H54 (cell line): Measurements from ENCODE around the gene RNF113A.
"Not testable (repeated sequence)": the region's sequence is repeated elsewhere in the genome, so short reads cannot be mapped to it uniquely, and the experiment has no call there.

Experiments
- DNase-seq: peaks from one replicate; pipeline ENCODE4 v3.0.0; 2011; ENCODE audit warnings: low spot score, mixed read lengths; ENCODE audit not compliant: insufficient read length
- FAIRE-seq: peaks from 3 replicates; lab custom pipeline; 2011; peaks lifted over from hg19 to GRCh38; lab: Jason Lieb, UNC
- POLR2A ChIP-seq: IDR thresholded peaks from 2 replicates; pipeline ENCODE4 v1.6.1; 2011; ENCODE audit warnings: low read depth, mild to moderate bottlenecking, low read length

The RNF113A gene

DNA sequence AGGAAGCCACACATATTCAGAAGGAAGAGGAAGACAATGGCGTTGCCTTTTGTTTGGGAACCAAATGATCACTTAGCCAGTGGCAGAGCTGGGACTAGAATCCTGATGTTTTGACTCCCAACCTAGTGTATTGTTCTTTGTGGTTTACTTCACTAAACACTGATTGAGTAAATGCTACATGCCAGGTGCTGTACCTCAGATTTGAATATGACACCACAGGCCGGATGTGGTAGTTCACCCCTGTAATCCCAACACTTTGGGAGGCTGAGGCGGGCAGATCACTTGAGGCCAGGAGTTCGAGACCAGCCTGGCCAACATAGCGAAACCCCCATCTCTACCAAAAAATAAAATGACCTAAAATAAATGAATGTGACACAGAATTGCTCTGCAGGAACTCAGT lies 8.5 kb upstream of the RNF113A start:
- DNase-seq (no peak), FAIRE-seq (no peak)
- no peak for TF ChIP-seq POLR2A

DNA sequence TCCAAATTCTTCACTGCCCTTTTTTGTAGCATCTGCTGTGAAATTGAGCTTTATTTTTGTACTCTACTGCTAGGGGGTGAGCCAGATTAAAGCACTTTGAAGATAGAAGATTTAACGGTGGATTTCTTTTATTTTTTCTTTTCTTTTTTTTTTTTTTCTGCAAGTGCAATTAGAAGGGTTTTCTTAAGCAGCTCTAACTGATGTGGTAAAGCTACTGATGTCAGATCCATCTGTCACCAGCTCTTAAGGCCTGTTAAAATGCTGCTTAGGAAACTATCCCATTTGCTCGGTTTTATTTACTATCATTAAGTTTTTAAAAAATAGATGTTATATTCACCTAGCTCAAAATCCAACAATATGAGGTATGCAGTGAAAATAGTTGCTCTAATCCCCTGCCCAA lies 7.2 kb upstream of the RNF113A start:
- FAIRE-seq: no peak
- no peak for TF ChIP-seq POLR2A
- DNase-seq: no peak

DNA sequence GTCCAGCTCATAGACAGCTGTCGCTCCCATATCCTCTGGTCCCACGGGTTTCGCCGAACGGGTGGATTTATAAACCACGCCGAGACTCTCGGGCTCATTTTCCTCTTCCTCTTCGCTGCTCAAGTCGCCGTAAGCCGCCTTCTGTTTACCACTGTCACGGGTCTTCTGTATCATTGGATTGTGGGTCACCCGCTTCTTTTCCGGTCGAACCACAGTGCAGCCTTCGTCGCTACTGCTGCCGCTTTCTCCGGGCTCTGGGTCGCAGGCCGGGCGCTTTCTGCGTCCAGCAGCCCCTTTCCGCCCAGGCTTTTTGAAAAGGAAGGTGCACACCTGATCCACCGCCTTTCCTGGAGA lies 311 bp downstream of the RNF113A start:
- FAIRE-seq: no peak
- no peak for DNase-seq
- TF ChIP-seq POLR2A: no peak

DNA sequence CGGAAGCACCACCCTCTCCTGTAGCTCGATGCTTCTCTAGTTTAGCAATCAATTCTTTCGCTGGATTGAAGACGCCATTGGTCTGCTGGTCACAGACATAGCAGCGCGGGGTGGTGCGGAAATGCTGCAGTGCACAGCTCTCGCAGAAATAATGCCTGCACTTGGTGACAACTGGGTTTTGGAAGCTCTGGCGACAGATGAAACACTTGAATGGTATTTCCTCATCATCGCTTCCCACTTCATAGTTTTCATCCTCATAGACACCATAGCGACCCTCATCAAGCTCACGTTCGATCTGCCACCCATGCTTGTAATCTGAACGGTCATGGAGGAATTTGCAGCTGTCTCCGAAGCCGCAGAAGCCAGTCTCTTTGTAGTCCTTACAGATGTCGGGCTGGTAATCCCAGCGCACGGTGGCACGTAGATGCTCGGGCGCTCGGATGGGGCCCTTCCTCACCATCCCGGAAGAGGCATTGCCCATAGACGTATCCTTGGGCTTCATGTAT lies 854 bp downstream of the RNF113A start:
- TF ChIP-seq POLR2A: no peak
- no peak for DNase-seq
- FAIRE-seq: no peak

DNA sequence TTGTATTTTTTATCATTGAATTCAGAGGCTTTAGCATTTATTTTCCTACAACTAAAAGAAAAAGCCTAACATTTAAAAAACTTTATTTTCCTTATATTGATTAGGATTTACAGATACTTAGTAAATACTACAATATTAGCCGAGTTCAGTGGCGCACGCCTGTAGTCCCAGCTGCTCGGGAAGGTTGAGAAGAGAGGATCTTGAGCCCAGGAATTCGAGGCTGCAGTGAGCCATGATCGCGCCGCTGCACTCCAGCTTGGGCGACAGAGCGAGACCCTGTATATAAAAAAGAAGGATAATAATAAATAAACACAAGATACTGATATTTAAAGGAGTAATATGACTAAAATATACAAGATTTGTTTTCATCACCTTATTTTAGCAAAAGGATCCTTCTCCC lies 18.1 kb downstream of the RNF113A start:
- TF ChIP-seq POLR2A: no peak
- no peak for FAIRE-seq
- DNase-seq: no peak

DNA sequence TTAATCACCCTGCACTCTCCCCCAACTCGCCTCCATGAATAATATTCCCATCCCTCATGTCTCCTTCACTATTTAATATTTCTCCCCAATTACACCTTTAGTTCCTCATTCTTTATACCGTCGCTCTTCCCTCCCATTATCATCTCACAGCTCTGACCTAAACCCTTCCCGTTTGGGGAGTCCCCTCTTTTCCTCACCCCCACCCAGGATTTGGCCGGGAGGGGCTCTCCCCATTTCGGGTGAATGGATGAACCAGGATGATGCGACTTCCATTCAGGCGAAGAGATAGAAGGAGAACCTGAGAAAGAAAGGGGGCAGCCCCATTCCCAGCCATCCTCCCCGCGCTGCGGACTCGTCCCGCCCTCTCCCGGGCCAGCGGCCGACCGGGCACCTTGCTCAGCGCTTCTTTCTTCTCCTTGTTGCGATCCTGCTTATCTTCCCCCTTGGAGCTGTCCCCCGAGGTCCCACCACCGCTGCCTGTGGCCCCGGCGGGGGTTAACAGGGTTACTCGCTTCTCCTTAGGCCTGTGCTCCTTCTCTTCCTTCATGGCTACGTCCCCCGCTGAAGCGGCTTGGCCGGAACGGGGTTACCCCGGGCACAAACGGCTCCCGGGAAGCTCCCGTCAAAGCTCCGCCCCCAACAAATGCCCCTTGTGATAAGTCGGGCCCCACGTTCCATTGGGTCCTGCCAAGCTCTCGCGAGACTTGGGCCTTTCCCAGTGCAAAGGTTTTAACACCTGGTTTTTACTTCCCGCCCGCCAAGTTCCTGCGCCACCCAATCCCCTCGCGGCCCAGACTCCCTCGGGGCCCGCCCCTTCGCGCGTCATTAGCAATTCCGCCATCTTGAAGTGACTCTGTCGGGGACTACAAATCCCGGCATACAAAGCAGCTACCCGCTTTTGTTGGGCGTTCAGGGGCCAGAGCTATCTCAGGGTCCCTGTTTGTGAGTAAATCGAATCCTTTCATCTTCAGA lies 18.9 kb downstream of the RNF113A start, which contains the start of gene UPF3B:
UPF3B (minus strand) TSS at position 582 of the 972 bp plus-strand sequence; CDS start at position 547, 35 bp downstream.
- DNase-seq (peak; percentile 83), FAIRE-seq (peak; percentile 95)
- peak; percentile 52; the same call in 1 of the 2 replicates for TF ChIP-seq POLR2A

DNA sequence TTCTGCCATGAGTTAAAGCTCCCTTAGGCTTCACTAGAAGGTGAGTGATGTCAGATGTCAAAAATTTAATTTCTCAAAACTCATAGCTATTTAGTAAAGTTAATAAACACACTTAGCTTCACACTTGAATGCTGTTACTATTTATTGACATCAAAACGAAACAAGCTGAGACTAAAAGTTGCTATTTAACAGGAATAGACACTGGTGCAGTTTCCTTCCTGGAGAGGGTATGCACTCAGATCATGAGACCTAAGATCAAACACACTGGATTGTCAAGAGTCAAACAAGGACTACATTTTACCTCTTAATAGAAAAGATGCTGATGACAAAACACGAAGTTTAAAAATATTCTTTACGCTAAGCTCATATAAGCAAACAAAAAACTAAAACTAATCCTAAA lies 37.6 kb downstream of the RNF113A start:
- FAIRE-seq (no peak), DNase-seq (no peak)
- TF ChIP-seq POLR2A: no peak

DNA sequence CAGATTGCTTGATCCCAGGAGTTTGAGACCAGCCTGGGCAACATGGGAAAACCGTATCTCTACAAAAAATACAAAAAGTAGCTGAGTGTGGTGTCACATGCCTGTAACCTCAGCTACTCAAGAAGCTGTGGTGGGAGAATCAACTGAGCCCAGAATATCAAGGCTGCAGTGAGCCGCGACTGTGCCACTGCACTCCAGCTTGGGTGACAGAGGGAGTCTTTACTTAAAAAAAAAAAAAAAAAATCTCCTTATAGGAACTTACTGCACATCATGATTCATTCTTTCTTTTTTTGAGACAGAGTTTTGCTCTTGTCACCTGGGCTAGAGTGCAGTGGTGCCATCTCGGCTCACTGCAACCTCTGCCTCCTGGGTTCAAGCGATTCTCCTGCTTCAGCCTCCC lies 43.1 kb downstream of the RNF113A start:
- TF ChIP-seq POLR2A: no peak
- FAIRE-seq: no peak

DNA sequence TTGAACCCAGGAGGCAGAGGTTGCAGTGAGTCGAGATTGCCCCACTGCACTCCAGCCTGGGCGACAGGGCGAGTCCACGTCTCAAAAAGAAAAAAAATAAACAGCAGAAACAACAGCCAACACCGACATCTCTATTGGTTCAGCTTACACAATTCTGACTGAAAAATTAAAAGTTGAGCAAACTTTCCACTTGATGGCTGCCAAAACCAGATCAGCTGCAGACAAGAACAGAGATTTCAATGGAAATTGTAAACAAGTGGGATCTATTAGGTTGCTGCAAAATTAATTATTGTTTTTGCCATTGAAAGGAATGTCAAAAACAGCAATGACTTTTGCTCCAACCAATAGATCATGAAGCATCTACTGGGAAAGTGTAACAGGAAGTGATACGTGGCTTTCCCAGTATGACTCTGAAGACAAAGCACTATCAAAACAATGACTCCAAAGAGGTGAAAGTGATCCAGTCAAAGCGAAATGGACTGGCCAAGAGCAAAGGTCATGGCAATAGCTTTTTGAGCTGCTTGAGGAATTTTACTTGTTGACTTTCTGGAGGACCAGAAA lies 45.1 kb downstream of the RNF113A start:
- DNase-seq (peak; percentile 12), FAIRE-seq (peak; percentile 33)
- no peak for TF ChIP-seq POLR2A

More for the DNA sequence above, 43.1 kb downstream of the RNF113A start:
- DNase-seq: no peak

DNA sequence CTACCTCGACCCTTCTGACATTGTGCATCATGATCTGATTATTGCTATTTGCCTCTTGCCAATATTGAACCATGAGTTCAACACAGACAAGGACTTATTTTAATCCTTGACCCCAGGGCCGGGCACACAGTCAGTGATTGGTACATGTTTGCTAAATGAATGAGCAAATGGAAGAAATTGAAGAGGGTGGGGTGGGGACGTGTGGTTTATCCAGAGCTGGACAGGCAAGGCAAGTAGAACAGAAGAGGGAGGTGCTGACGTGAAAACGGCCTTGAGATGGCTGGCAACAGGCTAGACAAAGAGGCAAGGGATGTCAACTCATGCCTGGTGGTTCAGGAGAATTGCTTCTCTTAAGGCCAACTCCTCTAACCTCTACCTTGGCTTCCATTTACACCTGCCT lies 47.3 kb downstream of the RNF113A start:
- FAIRE-seq, DNase-seq: not testable (repeated sequence)

DNA sequence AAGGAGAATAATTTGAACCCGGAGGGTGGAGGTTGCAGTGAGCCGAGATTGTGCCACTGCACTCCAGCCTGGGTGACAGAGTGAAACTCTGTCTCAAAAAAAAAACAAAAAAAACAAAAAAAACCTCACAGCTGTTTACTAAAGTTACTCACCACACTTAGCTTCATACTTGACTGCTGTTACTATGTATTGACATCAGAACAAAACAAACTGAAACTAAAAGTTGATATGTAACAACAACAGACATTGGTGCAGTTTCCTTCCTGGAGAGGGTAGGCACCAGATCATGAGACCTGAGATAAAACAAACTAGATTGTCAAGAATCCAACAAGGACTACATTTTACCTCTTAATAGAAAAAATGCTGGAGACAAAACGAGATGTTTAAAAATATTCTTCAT lies 49.8 kb downstream of the RNF113A start:
- not testable (repeated sequence) for DNase-seq, FAIRE-seq
